ENCODE data around the gene PRMT5.
"Not testable (repeated sequence)": the region's sequence is repeated elsewhere in the genome, so short reads cannot be mapped to it uniquely, and the experiment has no call there.

Gene PRMT5

DNA sequence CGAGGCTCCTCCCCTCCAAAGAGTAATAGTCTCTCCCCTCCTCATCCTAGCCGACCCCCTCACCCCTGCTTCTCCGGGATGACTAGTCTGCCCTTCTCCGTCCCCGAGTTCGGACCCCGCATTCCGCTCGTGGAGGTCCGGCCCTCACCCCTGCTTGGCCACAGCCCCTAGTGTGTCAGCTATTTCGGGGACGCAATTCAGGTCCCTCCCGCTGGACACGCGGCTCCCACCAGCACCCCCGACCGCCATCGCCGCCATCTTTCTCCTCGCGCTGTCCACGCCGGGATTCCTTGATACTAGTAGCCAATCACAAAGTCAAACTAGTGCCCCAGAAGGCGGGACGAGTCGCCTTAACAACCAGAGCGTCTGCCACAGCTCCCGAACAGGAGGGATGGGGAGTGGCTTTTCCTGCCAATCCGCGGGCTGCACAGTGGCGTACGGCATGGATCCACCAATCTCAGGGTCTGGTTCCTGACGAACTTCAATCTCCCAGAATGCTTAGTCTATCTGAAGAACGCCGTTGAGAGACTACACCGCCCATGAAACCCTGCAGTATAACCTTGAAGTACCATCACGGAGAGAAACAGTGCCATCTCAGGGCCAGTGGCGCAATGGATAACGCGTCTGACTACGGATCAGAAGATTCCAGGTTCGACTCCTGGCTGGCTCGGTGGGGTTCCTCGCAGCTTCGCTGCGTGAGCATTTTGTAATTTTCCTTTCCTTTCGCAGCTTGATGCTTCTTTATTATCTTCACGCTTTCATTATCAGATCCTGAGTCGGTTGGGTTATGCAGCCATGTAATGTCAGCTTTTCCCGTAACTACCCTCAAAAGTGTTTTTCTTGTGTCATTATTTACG is at the start of gene PRMT5:
TSS of gene PRMT5 (minus strand) at position 273 of the 857 bp plus-strand sequence. CDS start at position 258, 15 bp downstream.
- peak; percentile 99 for DNase-seq

GRCh38 chr14:22978487-22978837 is 49.3 kb upstream of the PRMT5 start:
- no peak for DNase-seq

GRCh38 chr14:22977684-22978486 is 48.7 kb upstream of the PRMT5 start:
- DNase-seq = no peak

- DNase-seq = no peak
These were observed 48.2 kb upstream of the PRMT5 start for GRCh38 chr14:22977434-22977683.

- DNase-seq = no peak
These were observed 47.7 kb upstream of the PRMT5 start for GRCh38 chr14:22976620-22977433.

GRCh38 chr14:22974530-22975313 is 45.5 kb upstream of the PRMT5 start:
- DNase-seq = no peak

GRCh38 chr14:22973217-22974032 is 44.2 kb upstream of the PRMT5 start:
- DNase-seq = peak; percentile 31 to 61

DNA sequence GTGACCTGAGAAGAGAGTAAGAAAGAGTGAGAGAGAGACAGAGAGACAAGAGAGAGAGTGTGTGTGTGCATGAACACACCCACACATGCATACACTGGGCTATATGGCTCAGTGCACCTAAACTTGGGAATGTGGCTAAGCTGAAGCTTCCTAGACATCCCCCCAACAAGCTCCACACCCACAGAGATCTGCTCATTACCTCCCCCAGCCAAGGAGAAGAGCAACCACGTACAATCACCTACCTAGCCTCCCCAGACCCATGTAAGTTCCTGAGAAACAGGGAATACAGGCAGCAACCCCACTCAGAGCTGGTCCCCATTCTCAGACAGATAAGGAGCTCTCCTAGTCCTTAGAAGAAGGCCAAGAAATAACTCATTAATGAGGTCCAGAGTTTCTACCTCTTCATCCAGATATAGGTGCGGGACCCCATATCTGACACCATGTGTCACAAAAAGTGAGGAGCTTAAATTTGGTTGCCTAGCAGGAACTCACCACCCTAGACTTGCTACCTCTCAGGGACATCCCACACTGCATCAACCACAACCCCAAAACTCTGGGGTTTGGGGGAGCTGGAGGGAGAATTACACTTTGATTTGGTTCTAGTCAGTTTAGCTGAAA is 43.2 kb upstream of the PRMT5 start:
- no peak for DNase-seq

GRCh38 chr14:22971152-22971551 is 42.0 kb upstream of the PRMT5 start:
- no peak for DNase-seq

- no peak for DNase-seq
These were observed 37.6 kb upstream of the PRMT5 start for GRCh38 chr14:22966783-22967269.

GRCh38 chr14:22965916-22966782 is 37.0 kb upstream of the PRMT5 start:
- DNase-seq = not testable (repeated sequence)

GRCh38 chr14:22962061-22962676 is 33.0 kb upstream of the PRMT5 start:
- DNase-seq = no peak

DNA sequence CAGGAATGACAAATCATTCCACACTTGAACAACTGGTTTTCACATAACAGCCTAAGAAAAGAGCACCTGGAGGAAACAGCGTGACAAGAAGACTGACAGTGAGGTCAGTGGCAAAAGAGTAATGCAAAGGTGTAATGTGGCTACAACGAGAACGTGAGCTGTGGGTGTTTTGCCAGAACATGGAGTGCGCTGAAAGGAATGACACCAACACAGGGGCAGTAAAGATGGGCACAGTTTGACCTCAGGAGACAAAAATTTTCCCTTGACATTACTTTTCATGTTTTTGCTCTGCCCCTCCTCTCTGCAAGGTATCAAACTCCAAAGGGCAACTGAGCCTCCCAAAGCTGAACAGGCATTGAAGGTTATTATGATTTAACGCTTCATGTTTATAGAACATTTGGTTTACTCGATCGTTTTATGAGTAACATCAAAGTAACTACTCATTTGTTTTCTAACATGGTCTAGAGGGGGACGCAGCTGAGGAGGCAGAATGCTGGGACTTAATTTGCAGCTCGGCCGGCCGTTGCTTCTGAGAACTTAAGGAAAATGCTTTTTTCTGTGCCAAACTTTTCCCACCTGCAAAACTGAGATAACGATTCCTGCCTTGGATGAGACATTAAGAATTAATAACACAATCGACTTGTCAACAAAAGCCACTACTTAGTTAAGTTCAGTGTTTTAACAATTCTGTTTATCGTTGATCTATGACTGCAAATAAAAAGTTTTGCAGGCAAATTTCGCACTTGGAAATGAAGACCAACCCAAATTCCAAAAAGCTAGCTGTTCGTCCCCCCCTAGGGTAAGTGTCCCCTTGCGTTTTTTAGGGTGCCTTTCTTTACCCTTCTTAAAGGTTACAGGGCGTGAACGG is 26.8 kb upstream of the PRMT5 start:
- no peak for DNase-seq

DNA sequence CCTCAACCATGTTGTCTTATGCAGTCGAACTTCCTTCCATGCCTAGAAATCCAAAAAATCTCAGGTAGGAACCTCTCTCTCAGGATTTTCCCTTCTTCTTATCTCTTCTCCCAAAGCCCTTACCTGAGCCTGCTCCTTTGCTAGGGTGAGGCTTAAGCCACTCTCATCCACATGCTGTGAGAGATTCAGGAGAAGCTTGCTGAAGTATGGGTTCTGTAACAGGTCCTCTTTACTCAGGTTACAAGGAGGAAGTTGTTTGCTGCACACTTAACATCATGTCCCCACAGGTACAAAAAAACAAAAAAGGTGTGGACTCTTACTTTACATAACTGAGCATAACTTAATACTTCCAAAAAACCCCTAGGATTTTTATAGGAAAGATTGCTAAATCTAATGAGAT is 23.2 kb upstream of the PRMT5 start:
- no peak for DNase-seq

DNA sequence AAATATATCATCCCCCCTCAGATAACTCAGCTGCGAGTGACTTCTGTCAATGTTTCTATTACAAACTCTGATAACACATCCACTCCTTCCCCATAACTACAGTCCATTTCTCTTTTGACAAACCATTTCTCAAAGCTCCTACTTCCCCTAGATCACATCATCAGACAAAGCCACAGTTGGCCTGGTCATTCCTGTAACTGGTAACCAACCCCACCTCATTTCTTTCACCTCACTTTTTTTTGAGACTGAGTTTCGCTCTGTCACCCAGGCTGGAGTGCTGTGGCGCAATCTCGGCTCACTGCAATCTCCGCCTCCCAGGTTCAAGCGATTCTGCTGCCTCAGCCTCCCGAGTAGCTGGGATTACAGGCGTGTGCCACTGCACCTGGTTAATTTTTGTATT is 22.6 kb upstream of the PRMT5 start:
- DNase-seq = peak in 1 of 2 donors; percentile 40

DNA sequence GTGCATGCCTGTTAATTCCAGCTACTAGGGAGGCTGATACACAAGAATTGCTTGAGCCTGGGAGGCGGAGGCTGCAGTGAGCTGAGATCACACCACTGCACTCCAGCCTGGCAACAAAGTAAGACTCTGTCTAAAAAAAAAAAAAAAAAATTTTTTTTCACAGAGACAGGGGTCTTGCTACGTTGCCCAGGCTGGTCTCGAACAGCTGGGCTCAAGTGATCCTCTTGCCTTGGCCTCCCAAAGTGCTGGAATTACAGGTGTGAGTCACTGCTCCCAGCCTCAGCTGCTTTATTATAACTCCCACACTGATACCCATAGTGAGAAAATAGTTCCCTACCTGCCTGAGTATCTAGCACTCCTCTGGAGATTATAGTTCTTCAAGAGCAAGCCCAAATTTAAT is 16.5 kb upstream of the PRMT5 start:
- no peak for DNase-seq

GRCh38 chr14:22939684-22940083 is 10.5 kb upstream of the PRMT5 start:
- no peak for DNase-seq

DNA sequence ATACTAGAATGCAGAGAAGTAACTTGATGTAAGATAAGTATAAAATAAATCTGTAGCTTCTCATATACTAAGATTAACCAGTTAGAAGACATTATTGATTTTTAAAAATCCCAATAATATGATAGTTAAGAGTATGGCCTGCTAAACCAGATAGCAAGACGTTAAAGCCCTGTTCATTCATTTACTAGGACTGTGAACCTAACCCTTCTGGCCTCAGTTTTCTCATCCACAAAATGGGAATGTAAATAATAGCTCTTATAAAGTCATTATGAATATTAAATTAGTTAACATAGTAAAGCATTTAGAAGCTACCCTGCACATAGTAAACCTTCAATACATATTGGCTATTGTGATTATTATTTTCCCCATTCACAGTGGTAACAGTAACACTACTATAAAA is 6.0 kb upstream of the PRMT5 start:
- DNase-seq = no peak

GRCh38 chr14:22932146-22932545 is 3.0 kb upstream of the PRMT5 start:
- no peak for DNase-seq
